ENCODE measurements around the gene KRTAP5-9. TPM values are rescaled to one million over a fixed set of nuclear protein-coding genes. Genes with fewer than 3 reads are reported as not detected.

The KRTAP5-9 gene
- 0.33 TPM in 1 of 2 replicates, not detected in the other for total RNA-seq

GRCh38 chr11:71548120-71548519, at the start of gene KRTAP5-9:
Gene KRTAP5-9, plus strand, starts transcription at chr11:71548420. Its CDS starts 238 bp downstream, at chr11:71548658.

GRCh38 chr11:71526796-71527575, 21.2 kb upstream of the KRTAP5-9 start, which contains the start of gene KRTAP5-7:
Gene KRTAP5-7, plus strand, starts transcription at chr11:71527267. Its CDS starts 34 bp downstream, at chr11:71527301.

GRCh38 chr11:71537977-71538665, 10.1 kb upstream of the KRTAP5-9 start, which contains the start of gene KRTAP5-8:
Gene KRTAP5-8, plus strand, starts transcription at chr11:71538025. Its CDS starts 31 bp downstream, at chr11:71538056.

GRCh38 chr11:71565263-71565662, 17.0 kb downstream of the KRTAP5-9 start, which contains the start of gene KRTAP5-10:
Gene KRTAP5-10, plus strand, starts transcription at chr11:71565563. Its CDS starts 25 bp downstream, at chr11:71565588.

GRCh38 chr11:71582309-71582895, 34.2 kb downstream of the KRTAP5-9 start, which contains the start of gene KRTAP5-11:
Gene KRTAP5-11, minus strand, starts transcription at chr11:71582875. Its CDS starts 38 bp downstream, at chr11:71582837.

Other genes starting within 250 kb of the KRTAP5-9 start
- gene DHCR7, start 100.0 kb upstream of the KRTAP5-9 start, total RNA-seq: 113 and 115 TPM in 2 replicates
- gene NADSYN1, start 95.2 kb upstream of the KRTAP5-9 start, total RNA-seq: 46.3 and 75.6 TPM in 2 replicates
- gene KRTAP5-7, start 21.2 kb upstream of the KRTAP5-9 start, total RNA-seq: not detected in 2 replicates
- not detected in 2 replicates for gene KRTAP5-8, start 10.4 kb upstream of the KRTAP5-9 start, total RNA-seq
- gene KRTAP5-10, start 17.1 kb downstream of the KRTAP5-9 start, total RNA-seq: not detected in 2 replicates
- not detected in 2 replicates for gene KRTAP5-11, start 34.5 kb downstream of the KRTAP5-9 start, total RNA-seq

Measured in mesangial cell (primary cell).